ENCODE measurements around the gene AGPAT2.

Gene AGPAT2

GRCh38 chr9:136624184-136624951 lies 62.9 kb downstream of the AGPAT2 start:
- no peak for DNase-seq

GRCh38 chr9:136623842-136624183 lies 63.4 kb downstream of the AGPAT2 start:
- DNase-seq: no peak

All from CD4-positive, alpha-beta T cell treated with Interleukin-4 for 1 hour (primary cell).